K562 (cell line): ENCODE measurements around the gene INPPL1. TPM values are rescaled to one million over a fixed set of nuclear protein-coding genes. Genes with fewer than 3 reads are reported as not detected.

Experiments
- ARNT ChIP-seq, 2 experiments: fragments of 450-650 bp; IDR thresholded peaks; 2 replicates each; pipeline ENCODE4 v1.6.1; 2016; ENCODE audit warnings: mild to moderate bottlenecking in 1 of 2
- CBFA2T2 ChIP-seq: fragments of 450-650 bp; conservative IDR thresholded peaks from 2 replicates; pipeline ENCODE4 v1.6.1; 2017; ENCODE audit warnings: mild to moderate bottlenecking
- CHAMP1 ChIP-seq: fragments of 450-650 bp; IDR thresholded peaks from 2 replicates; pipeline ENCODE4 v1.6.1; 2016; ENCODE audit warnings: mild to moderate bottlenecking
- E2F3 ChIP-seq: fragments of 250-450 bp; sonication (Bioruptor Pico); IDR thresholded peaks from 2 replicates; pipeline ENCODE4 v1.4.0; 2020; ENCODE audit warnings: mild to moderate bottlenecking
- EGR1 ChIP-seq: fragments of 450-650 bp; conservative IDR thresholded peaks from 2 replicates; pipeline ENCODE4 v1.6.1; 2017; ENCODE audit warnings: mild to moderate bottlenecking
- HDAC6 ChIP-seq: IDR thresholded peaks from 2 replicates; pipeline ENCODE4 v1.6.1; 2012; ENCODE audit warnings: low read depth, mild to moderate bottlenecking, control low read depth, inconsistent platforms, low read length, moderate library complexity
- HOXB6 ChIP-seq: fragments of 250-450 bp; sonication (Bioruptor Pico); IDR thresholded peaks from 2 replicates; pipeline ENCODE4 v1.5.1; 2022; ENCODE audit warnings: mild to moderate bottlenecking, borderline replicate concordance
- NFIC ChIP-seq: fragments of 450-650 bp; IDR thresholded peaks from 2 replicates; pipeline ENCODE4 v1.6.1; 2017; ENCODE audit warnings: mild to moderate bottlenecking, inconsistent platforms
- NR0B1 ChIP-seq: fragments of 450-650 bp; IDR thresholded peaks from one replicate; pipeline ENCODE4 v1.6.1; 2018; ENCODE audit warnings: mild to moderate bottlenecking, moderate library complexity; ENCODE audit not compliant: partially characterized antibody
- RNF2 ChIP-seq: sonication (generic); IDR thresholded peaks from 2 replicates; pipeline ENCODE4 v1.6.1; 2016
- SMARCA4 ChIP-seq: fragments of 450-650 bp; IDR thresholded peaks from 2 replicates; pipeline ENCODE4 v1.6.1; 2016
- SMARCA5 ChIP-seq: fragments of 450-650 bp; IDR thresholded peaks from 2 replicates; pipeline ENCODE4 v1.6.1; 2016
- STAT5B ChIP-seq: fragments of 250-450 bp; sonication (Bioruptor Pico); IDR thresholded peaks from 2 replicates; pipeline ENCODE4 v1.8.0; 2021; ENCODE audit warnings: mild to moderate bottlenecking, inconsistent platforms
- TBP ChIP-seq: optimal IDR thresholded peaks from 2 replicates; pipeline ENCODE3; 2011; ENCODE audit warnings: low read depth, low read length, improper control_type of control experiment
- TCF3 ChIP-seq: sonication (generic); formaldehyde crosslinking; IDR thresholded peaks from 2 replicates; pipeline ENCODE4 v1.4.0; 2020; ENCODE audit warnings: mild to moderate bottlenecking, missing genetic modification reagents
- ZNF253 ChIP-seq: fragments of 250-450 bp; sonication (Bioruptor Pico); conservative IDR thresholded peaks from 2 replicates; pipeline ENCODE4 v1.6.1; 2021; ENCODE audit warnings: mild to moderate bottlenecking
- polyA plus RNA-seq, 8 experiments: library from polyadenylated mRNA; depleted of rRNA in 4 of 8; stranded (reverse) in 5 of 8; unstranded in 3 of 8; fragments of >200 nt; fragmentation: Nextera tagmentation in 2 of 8; fragmentation: Illumina TruSeq in 1 of 8; extraction: Ambion mirVana in 2 of 8; extraction: Trizol in 1 of 8; gene quantifications; 2 replicates each; pipeline versions ENCODE4 v1.2.1 to v1.2.3, GENCODE V29; 2011 to 2014; ENCODE audit warnings: inconsistent platforms in 1 of 8, missing spikeins in 1 of 8
- total RNA-seq, 7 experiments: library from RNA; depleted of rRNA in 6 of 7; stranded (reverse); fragments of >200 nt in 6 of 7; fragmentation: Illumina TruSeq in 2 of 7; extraction: Trizol in 2 of 7; gene quantifications; 2 replicates each; pipeline versions ENCODE4 v1.2.1 to v1.2.3, GENCODE V29; 2011 to 2021; ENCODE audit warnings: low replicate concordance in 1 of 7
- TF ChIP-seq, protein P1 (sequence below): IDR thresholded peaks from 3 replicates; pipeline ENCODE4 v1.6.1; 2011; ENCODE audit warnings: borderline replicate concordance, mild to moderate bottlenecking, moderate library complexity; ENCODE audit not compliant: insufficient read length; ENCODE audit errors: extremely low read depth
- TF ChIP-seq, protein P2 (sequence below): sonication (generic); formaldehyde crosslinking; IDR thresholded peaks from 2 replicates; pipeline ENCODE4 v1.8.0; 2022; ENCODE audit warnings: mild to moderate bottlenecking, missing genetic modification reagents, borderline replicate concordance
- TF ChIP-seq, protein P3 (sequence below): fragments of 450-650 bp; IDR thresholded peaks from 2 replicates; pipeline ENCODE4 v1.6.1; 2016

The INPPL1 gene
- total and polyA plus RNA-seq, 9 of the 15 experiments (the other 6 are each of a cell fraction or from before 2014, with no cell fraction given) = 0.55 to 137 (median 61.6) TPM

DNA sequence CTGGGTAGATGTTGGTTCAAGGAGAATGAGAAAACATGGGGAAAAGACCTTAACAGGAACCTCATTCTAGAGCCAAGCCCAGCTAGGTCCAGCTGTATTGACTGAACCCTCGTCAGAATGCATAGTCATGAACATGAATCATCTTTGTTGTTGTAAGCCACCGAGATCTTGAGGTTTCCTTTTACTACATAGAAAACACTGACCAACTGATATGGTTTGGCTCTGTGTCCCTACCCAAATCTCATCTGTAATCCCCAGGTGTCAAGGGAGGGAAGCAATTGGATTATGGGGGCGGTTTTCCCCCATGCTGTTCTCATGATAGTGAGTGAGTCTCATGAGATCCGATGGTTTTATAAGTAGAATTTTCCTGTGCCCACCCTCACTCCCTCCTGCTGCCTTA, 38.8 kb downstream of the INPPL1 start (continued):
- TF ChIP-seq, protein P1, sequence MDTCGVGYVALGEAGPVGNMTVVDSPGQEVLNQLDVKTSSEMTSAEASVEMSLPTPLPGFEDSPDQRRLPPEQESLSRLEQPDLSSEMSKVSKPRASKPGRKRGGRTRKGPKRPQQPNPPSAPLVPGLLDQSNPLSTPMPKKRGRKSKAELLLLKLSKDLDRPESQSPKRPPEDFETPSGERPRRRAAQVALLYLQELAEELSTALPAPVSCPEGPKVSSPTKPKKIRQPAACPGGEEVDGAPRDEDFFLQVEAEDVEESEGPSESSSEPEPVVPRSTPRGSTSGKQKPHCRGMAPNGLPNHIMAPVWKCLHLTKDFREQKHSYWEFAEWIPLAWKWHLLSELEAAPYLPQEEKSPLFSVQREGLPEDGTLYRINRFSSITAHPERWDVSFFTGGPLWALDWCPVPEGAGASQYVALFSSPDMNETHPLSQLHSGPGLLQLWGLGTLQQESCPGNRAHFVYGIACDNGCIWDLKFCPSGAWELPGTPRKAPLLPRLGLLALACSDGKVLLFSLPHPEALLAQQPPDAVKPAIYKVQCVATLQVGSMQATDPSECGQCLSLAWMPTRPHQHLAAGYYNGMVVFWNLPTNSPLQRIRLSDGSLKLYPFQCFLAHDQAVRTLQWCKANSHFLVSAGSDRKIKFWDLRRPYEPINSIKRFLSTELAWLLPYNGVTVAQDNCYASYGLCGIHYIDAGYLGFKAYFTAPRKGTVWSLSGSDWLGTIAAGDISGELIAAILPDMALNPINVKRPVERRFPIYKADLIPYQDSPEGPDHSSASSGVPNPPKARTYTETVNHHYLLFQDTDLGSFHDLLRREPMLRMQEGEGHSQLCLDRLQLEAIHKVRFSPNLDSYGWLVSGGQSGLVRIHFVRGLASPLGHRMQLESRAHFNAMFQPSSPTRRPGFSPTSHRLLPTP = no peak
- TF ChIP-seq TBP (no peak), TCF3 (CRISPR knock-in tag) (peak; percentile 68), SMARCA5 (no peak), EGR1 (peak; percentile 59), STAT5B (no peak), NR0B1 (no peak), CBFA2T2 (peak; percentile 77), E2F3 (no peak), NFIC (peak; percentile 38), SMARCA4 (0 out of 2 replicates have a peak, but pooled peaks have one; percentile 61), ARNT (IDR thresholded peaks at IDR 0.05) (no peak), CHAMP1 (peak; percentile 71; the same call in 1 of the 2 replicates), HOXB6 (CRISPR knock-in tag) (no peak), HDAC6 (no peak), RNF2 (no peak), ZNF253 (CRISPR knock-in tag) (no peak)
- TF ChIP-seq, protein P2, sequence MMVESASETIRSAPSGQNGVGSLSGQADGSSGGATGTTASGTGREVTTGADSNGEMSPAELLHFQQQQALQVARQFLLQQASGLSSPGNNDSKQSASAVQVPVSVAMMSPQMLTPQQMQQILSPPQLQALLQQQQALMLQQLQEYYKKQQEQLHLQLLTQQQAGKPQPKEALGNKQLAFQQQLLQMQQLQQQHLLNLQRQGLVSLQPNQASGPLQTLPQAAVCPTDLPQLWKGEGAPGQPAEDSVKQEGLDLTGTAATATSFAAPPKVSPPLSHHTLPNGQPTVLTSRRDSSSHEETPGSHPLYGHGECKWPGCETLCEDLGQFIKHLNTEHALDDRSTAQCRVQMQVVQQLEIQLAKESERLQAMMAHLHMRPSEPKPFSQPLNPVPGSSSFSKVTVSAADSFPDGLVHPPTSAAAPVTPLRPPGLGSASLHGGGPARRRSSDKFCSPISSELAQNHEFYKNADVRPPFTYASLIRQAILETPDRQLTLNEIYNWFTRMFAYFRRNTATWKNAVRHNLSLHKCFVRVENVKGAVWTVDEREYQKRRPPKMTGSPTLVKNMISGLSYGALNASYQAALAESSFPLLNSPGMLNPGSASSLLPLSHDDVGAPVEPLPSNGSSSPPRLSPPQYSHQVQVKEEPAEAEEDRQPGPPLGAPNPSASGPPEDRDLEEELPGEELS (CRISPR knock-in tag) = no peak
- TF ChIP-seq, protein P3, sequence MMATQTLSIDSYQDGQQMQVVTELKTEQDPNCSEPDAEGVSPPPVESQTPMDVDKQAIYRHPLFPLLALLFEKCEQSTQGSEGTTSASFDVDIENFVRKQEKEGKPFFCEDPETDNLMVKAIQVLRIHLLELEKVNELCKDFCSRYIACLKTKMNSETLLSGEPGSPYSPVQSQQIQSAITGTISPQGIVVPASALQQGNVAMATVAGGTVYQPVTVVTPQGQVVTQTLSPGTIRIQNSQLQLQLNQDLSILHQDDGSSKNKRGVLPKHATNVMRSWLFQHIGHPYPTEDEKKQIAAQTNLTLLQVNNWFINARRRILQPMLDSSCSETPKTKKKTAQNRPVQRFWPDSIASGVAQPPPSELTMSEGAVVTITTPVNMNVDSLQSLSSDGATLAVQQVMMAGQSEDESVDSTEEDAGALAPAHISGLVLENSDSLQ = peak; percentile 31; the same call in 1 of the 2 replicates
